GM23338 (cell line): ENCODE measurements around the gene PTBP3. TPM values are rescaled to one million over a fixed set of nuclear protein-coding genes. Genes with fewer than 3 reads are reported as not detected.

Experiments used
- ATAC-seq: fragments of 200-7000 bp; cut with Tn5 transposase; 3 replicates; pipeline ENCODE4 v1.9.1; 2020
- DNase-seq: peaks from one replicate; pipeline ENCODE4 v3.0.0-alpha.2; 2015; ENCODE audit warnings: low spot score
- H2AFZ ChIP-seq: fragments of 200-600 bp; sonication (generic); 2 replicates; pipeline ENCODE4 v1.8.0; 2016; ENCODE audit warnings: antibody characterized with exemption, mild to moderate bottlenecking, moderate library complexity
- H3F3A ChIP-seq: fragments of 200-600 bp; sonication (generic); replicated peaks from 2 replicates; pipeline ENCODE4 v1.8.0; 2017; ENCODE audit warnings: antibody characterized with exemption, mixed run types, low read depth
- H3K27ac ChIP-seq: fragments of 200-600 bp; sonication (generic); 2 replicates; pipeline ENCODE4 v1.6.1; 2016; ENCODE audit warnings: low read depth
- H3K27me3 ChIP-seq: fragments of 200-600 bp; sonication (generic); 2 replicates; pipeline ENCODE4 v1.8.0; 2016; ENCODE audit warnings: mild to moderate bottlenecking, mixed run types, moderate library complexity; ENCODE audit not compliant: insufficient read depth
- H3K36me3 ChIP-seq: fragments of 200-600 bp; sonication (generic); 2 replicates; pipeline ENCODE4 v1.8.0; 2016; ENCODE audit warnings: mild to moderate bottlenecking; ENCODE audit not compliant: insufficient read depth
- H3K4me1 ChIP-seq: fragments of 200-600 bp; sonication (generic); 2 replicates; pipeline ENCODE4 v1.8.0; 2016; ENCODE audit warnings: mild to moderate bottlenecking, moderate library complexity; ENCODE audit not compliant: insufficient read depth
- H3K4me2 ChIP-seq: fragments of 200-600 bp; sonication (generic); 2 replicates; pipeline ENCODE4 v1.7.1; 2017; ENCODE audit warnings: mixed run types
- H3K4me3 ChIP-seq: fragments of 200-600 bp; sonication (generic); 2 replicates; pipeline ENCODE4 v1.6.1; 2016; ENCODE audit warnings: mixed run types
- H3K79me2 ChIP-seq: fragments of 200-600 bp; sonication (generic); replicated peaks from 2 replicates; pipeline ENCODE4 v1.8.0; 2017; ENCODE audit warnings: mild to moderate bottlenecking; ENCODE audit not compliant: insufficient read depth
- H3K9me2 ChIP-seq: fragments of 200-600 bp; sonication (generic); 2 replicates; pipeline ENCODE4 v1.8.0; 2017; ENCODE audit not compliant: insufficient read depth
- H4K20me1 ChIP-seq: fragments of 200-600 bp; sonication (generic); replicated peaks from 2 replicates; pipeline ENCODE4 v1.8.0; 2017; ENCODE audit warnings: mild to moderate bottlenecking; ENCODE audit not compliant: insufficient read depth
- H3K27ac Mint-ChIP-seq: 2 replicates; pipeline ENCODE4 v1.8.0; 2020; ENCODE audit warnings: inconsistent platforms, mild to moderate bottlenecking, moderate library complexity, mixed read lengths
- H3K27me3 Mint-ChIP-seq: 3 replicates; pipeline ENCODE4 v1.8.0; 2022; ENCODE audit warnings: low read depth, mild to moderate bottlenecking, moderate library complexity, mixed read lengths, inconsistent platforms; ENCODE audit not compliant: insufficient read depth, poor library complexity
- H3K36me3 Mint-ChIP-seq: 3 replicates; pipeline ENCODE4 v1.8.0; 2021; ENCODE audit warnings: low read depth, mild to moderate bottlenecking, inconsistent platforms, moderate library complexity, mixed read lengths
- H3K4me1 Mint-ChIP-seq: 3 replicates; pipeline ENCODE4 v1.8.0; 2020; ENCODE audit warnings: mild to moderate bottlenecking, inconsistent platforms, mixed read lengths
- H3K4me3 Mint-ChIP-seq: 3 replicates; pipeline ENCODE4 v1.8.0; 2021; ENCODE audit warnings: moderate library complexity, mild to moderate bottlenecking, inconsistent platforms, mixed read lengths
- H3K9me3 Mint-ChIP-seq: 3 replicates; pipeline ENCODE4 v1.8.0; 2020; ENCODE audit warnings: moderate library complexity, mild to moderate bottlenecking, inconsistent platforms, mixed read lengths
- CTCF ChIP-seq, 2 experiments: fragments of 200-600 bp in 1 of 2; sonication (generic) in 1 of 2; conservative IDR thresholded peaks; 2 replicates each; pipeline versions ENCODE4 v1.5.1 to v1.6.1; 2016 to 2017; ENCODE audit warnings: antibody characterized with exemption in 2 of 2, low read depth in 2 of 2, mild to moderate bottlenecking in 2 of 2, moderate library complexity in 1 of 2
- ETS1 ChIP-seq: IDR thresholded peaks from 2 replicates; pipeline ENCODE4 v1.6.1; 2016; ENCODE audit warnings: antibody characterized with exemption
- EZH2 ChIP-seq: fragments of 200-600 bp; sonication (generic); IDR thresholded peaks from one replicate; pipeline ENCODE4 v1.8.0; 2017; ENCODE audit warnings: antibody characterized with exemption, mild to moderate bottlenecking, low read depth; ENCODE audit not compliant: unreplicated experiment
- JUNB ChIP-seq: IDR thresholded peaks from one replicate; pipeline ENCODE4 v1.6.1; 2016; ENCODE audit warnings: antibody characterized with exemption; ENCODE audit not compliant: unreplicated experiment
- NANOG ChIP-seq: IDR thresholded peaks from 2 replicates; pipeline ENCODE4 v1.6.1; 2016; ENCODE audit warnings: antibody characterized with exemption, borderline replicate concordance
- POLR2AphosphoS5 ChIP-seq: IDR thresholded peaks from 2 replicates; pipeline ENCODE4 v1.6.1; 2016; ENCODE audit warnings: antibody characterized with exemption, low read depth
- REST ChIP-seq: IDR thresholded peaks from one replicate; pipeline ENCODE4 v1.6.1; 2018; ENCODE audit warnings: antibody characterized with exemption; ENCODE audit not compliant: unreplicated experiment
- STAT1 ChIP-seq: IDR thresholded peaks from one replicate; pipeline ENCODE4 v1.6.1; 2016; ENCODE audit warnings: antibody characterized with exemption; ENCODE audit not compliant: unreplicated experiment
- ZNF114 ChIP-seq: fragments of 250-450 bp; sonication (Bioruptor Pico); IDR thresholded peaks from 2 replicates; pipeline ENCODE4 v1.5.0; 2020; ENCODE audit warnings: mild to moderate bottlenecking, moderate library complexity
- ZNF462 ChIP-seq: fragments of 250-450 bp; sonication (Bioruptor Pico); IDR thresholded peaks from 2 replicates; pipeline ENCODE4 v1.5.0; 2020; ENCODE audit warnings: mild to moderate bottlenecking, moderate library complexity
- polyA plus RNA-seq: library from polyadenylated mRNA; unstranded; fragments of >200 nt; fragmentation: Nextera tagmentation; extraction: Ambion mirVana; gene quantifications from 2 replicates; pipeline ENCODE4 v1.2.1, GENCODE V29; 2016
- total RNA-seq: library from RNA; depleted of rRNA; stranded (reverse); fragments of >200 nt; shearing (Covaris generic); gene quantifications from 2 replicates; pipeline ENCODE4 v1.2.3, GENCODE V29; 2014

PTBP3 gene
- total and polyA plus RNA-seq, 2 experiments from 2014 or later, result 20.0 to 92.9 TPM

GRCh38 chr9:112184946-112185345 lies 148.5 kb downstream of the PTBP3 start:
- ATAC-seq, result no peak
- H3K27me3 Mint-ChIP-seq, result peaks cover 12% of the 10 kb centered on the region
- Histone ChIP-seq H3K4me1 (peaks cover 15% of the 10 kb centered on the region; the same call in 1 of the 2 replicates), H2AFZ (no peak overlapping the region), H3F3A (no peaks in the 10 kb centered on the region), H3K36me3 (no peaks in the 10 kb centered on the region), H3K4me3 (no peak overlapping the region), H3K4me2 (no peak overlapping the region), H4K20me1 (no peaks in the 10 kb centered on the region), H3K27me3 (no peaks in the 10 kb centered on the region), H3K27ac (no peak overlapping the region), H3K79me2 (no peaks in the 10 kb centered on the region), H3K9me2 (no peaks in the 10 kb centered on the region)
- no peaks in the 10 kb centered on the region for H3K36me3 Mint-ChIP-seq
- H3K27ac Mint-ChIP-seq, result no peak overlapping the region
- TF ChIP-seq NANOG, result no peak
- no peak for TF ChIP-seq ZNF114 (CRISPR knock-in tag)
- H3K4me3 Mint-ChIP-seq, result no peak overlapping the region
- H3K4me1 Mint-ChIP-seq, result peaks cover 22% of the 10 kb centered on the region
- peaks cover 8% of the 10 kb centered on the region; the same call in 2 of the 3 replicates for H3K9me3 Mint-ChIP-seq
- no peak for DNase-seq

- peaks cover 22% of the 10 kb centered on the region for H3K4me1 Mint-ChIP-seq
- H3K27ac Mint-ChIP-seq, result no peak overlapping the region
- peaks cover 8% of the 10 kb centered on the region; the same call in 2 of the 3 replicates for H3K9me3 Mint-ChIP-seq
- TF ChIP-seq ZNF114 (CRISPR knock-in tag) (no peak), REST (no peak), EZH2 (no peak), CTCF (conservative IDR thresholded peaks at IDR 0.05; ENCODE audit: low read depth in 2 of 2) (no peak), POLR2AphosphoS5 (no peak), JUNB (no peak), STAT1 (no peak), ETS1 (no peak), NANOG (no peak), ZNF462 (CRISPR knock-in tag) (no peak)
Observed at GRCh38 chr9:112184221-112184620, 149.2 kb downstream of the PTBP3 start.

More at GRCh38 chr9:112184221-112184620, 149.2 kb downstream of the PTBP3 start:
- Histone ChIP-seq H3F3A (no peaks in the 10 kb centered on the region), H4K20me1 (no peaks in the 10 kb centered on the region), H3K4me1 (peaks cover 15% of the 10 kb centered on the region; the same call in 1 of the 2 replicates), H3K27ac (no peak overlapping the region), H3K4me2 (no peak overlapping the region), H3K4me3 (no peak overlapping the region), H3K9me2 (no peaks in the 10 kb centered on the region), H2AFZ (no peak overlapping the region), H3K36me3 (no peaks in the 10 kb centered on the region), H3K79me2 (no peaks in the 10 kb centered on the region), H3K27me3 (no peaks in the 10 kb centered on the region)
- DNase-seq (no peak), ATAC-seq (no peak)
- Mint-ChIP-seq H3K4me3 (no peak overlapping the region), H3K36me3 (no peaks in the 10 kb centered on the region), H3K27me3 (peaks cover 12% of the 10 kb centered on the region)
